NT2/D1 (cell line): ENCODE data around the gene GFRA4.

Source experiments
- SUZ12 ChIP-seq: IDR thresholded peaks from 2 replicates; pipeline ENCODE4 v1.6.1; 2011; ENCODE audit not compliant: insufficient read length, insufficient read depth; ENCODE audit errors: extremely low read depth
- ZNF274 ChIP-seq: IDR thresholded peaks from 2 replicates; pipeline ENCODE4 v1.6.1; 2011; ENCODE audit warnings: mild to moderate bottlenecking, low read depth, low read length

DNA sequence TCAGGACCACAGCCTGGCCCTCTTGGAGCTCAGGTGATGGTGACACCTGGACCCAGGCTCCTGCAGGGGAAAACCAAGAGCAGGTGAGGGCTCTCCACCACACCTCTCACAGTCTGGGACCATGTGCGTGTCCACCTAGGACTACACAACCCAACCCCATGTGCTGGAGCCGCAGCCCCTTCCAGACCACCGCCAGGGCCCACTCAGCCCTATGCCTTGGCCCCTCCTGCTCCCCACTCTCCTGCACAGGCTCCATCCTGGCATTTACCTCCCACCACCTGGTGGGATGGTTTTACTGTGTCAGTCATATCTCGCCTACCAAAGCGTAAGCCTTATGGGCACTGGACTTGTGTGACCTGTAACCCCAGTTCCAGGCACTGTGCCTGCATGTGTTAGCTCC, 31.7 kb upstream of the GFRA4 start:
- TF ChIP-seq SUZ12 (no peak), ZNF274 (no peak)
